Ascending aorta (tissue), 2 donors: ENCODE measurements around the gene CRACR2A. TPM values are rescaled to one million over a fixed set of nuclear protein-coding genes. Genes with fewer than 3 reads are reported as not detected.

Experiments
- DNase-seq, 2 donors: peaks; one replicate each; pipeline ENCODE4 v3.0.0-alpha.2; 2019; ENCODE audit warnings: low spot score in 2 of 2
- H3K27ac ChIP-seq, 2 donors: fragments of 200-600 bp; sonication (generic); one replicate each; pipeline ENCODE4 v1.5.1; 2016 to 2017; ENCODE audit warnings: mild to moderate bottlenecking in 1 of 2
- H3K27me3 ChIP-seq: fragments of 200-600 bp; sonication (generic); one replicate; pipeline ENCODE4 v1.5.1; 2017
- H3K36me3 ChIP-seq, 2 donors: fragments of 200-600 bp; sonication (generic); one replicate each; pipeline ENCODE4 v1.5.1; 2016
- H3K4me1 ChIP-seq, 2 donors: fragments of 200-600 bp; sonication (generic); one replicate each; pipeline ENCODE4 v1.5.1; 2016 to 2017; ENCODE audit warnings: mild to moderate bottlenecking in 1 of 2
- H3K4me3 ChIP-seq, 2 donors: fragments of 200-600 bp; sonication (generic); one replicate each; pipeline ENCODE4 v1.5.1; 2016 to 2017; ENCODE audit warnings: mild to moderate bottlenecking in 1 of 2
- H3K9me3 ChIP-seq, 2 donors: fragments of 200-600 bp; sonication (generic); one replicate each; pipeline ENCODE4 v1.5.1; 2016
- intact Hi-C: fragments of 100-400 bp; cut with DNase I; formaldehyde crosslinking; loops from one replicate; pipeline ENCODE4 v1.15.1; 2023
- total RNA-seq: library from RNA; depleted of rRNA; stranded (reverse); fragments of >200 nt; gene quantifications from one replicate; pipeline ENCODE4 v1.1.0, GENCODE V29; 2016
- TF ChIP-seq, protein P1 (sequence below), 3 experiments: fragments of 200-600 bp in 2 of 3; fragments of 450-650 bp in 1 of 3; sonication (generic) in 2 of 3; IDR thresholded peaks; one replicate each; pipeline ENCODE4 v1.5.1; 2016 to 2019; ENCODE audit warnings: antibody characterized with exemption in 3 of 3, mild to moderate bottlenecking in 1 of 3, moderate library complexity in 1 of 3

Gene CRACR2A
- total RNA-seq, 1 donor from 2014 or later: 0.53 TPM

- Histone ChIP-seq H3K27ac (no peak overlapping the region), H3K27me3 (no peaks in the 10 kb centered on the region), H3K9me3 (no peaks in the 10 kb centered on the region), H3K4me1 (no peaks in the 10 kb centered on the region), H3K4me3 (no peak overlapping the region), H3K36me3 (no peaks in the 10 kb centered on the region)
- DNase-seq: no peak
- intact Hi-C loops: no loop called here
- TF ChIP-seq, protein P1, sequence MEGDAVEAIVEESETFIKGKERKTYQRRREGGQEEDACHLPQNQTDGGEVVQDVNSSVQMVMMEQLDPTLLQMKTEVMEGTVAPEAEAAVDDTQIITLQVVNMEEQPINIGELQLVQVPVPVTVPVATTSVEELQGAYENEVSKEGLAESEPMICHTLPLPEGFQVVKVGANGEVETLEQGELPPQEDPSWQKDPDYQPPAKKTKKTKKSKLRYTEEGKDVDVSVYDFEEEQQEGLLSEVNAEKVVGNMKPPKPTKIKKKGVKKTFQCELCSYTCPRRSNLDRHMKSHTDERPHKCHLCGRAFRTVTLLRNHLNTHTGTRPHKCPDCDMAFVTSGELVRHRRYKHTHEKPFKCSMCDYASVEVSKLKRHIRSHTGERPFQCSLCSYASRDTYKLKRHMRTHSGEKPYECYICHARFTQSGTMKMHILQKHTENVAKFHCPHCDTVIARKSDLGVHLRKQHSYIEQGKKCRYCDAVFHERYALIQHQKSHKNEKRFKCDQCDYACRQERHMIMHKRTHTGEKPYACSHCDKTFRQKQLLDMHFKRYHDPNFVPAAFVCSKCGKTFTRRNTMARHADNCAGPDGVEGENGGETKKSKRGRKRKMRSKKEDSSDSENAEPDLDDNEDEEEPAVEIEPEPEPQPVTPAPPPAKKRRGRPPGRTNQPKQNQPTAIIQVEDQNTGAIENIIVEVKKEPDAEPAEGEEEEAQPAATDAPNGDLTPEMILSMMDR (IDR thresholded peaks at IDR 0.05): no peak
Measured at GRCh38 chr12:3698218-3698974, 54.5 kb downstream of the CRACR2A start.

GRCh38 chr12:3697311-3697870, 55.5 kb downstream of the CRACR2A start:
- TF ChIP-seq, protein P1 (IDR thresholded peaks at IDR 0.05): no peak
- no peak overlapping the region for H3K4me3 ChIP-seq
- H3K4me1 ChIP-seq: no peaks in the 10 kb centered on the region
- H3K9me3 ChIP-seq: no peaks in the 10 kb centered on the region
- H3K36me3 ChIP-seq: no peaks in the 10 kb centered on the region
- H3K27ac ChIP-seq: no peak overlapping the region
- no peaks in the 10 kb centered on the region for H3K27me3 ChIP-seq
- DNase-seq: no peak
- intact Hi-C loops: no loop called here

GRCh38 chr12:3694673-3695072, 58.2 kb downstream of the CRACR2A start:
- Histone ChIP-seq H3K4me1 (no peaks in the 10 kb centered on the region), H3K9me3 (peaks cover 0 to 6% of the 10 kb centered on the region in 2 donors), H3K27me3 (no peaks in the 10 kb centered on the region), H3K27ac (no peak overlapping the region), H3K4me3 (no peak overlapping the region), H3K36me3 (no peaks in the 10 kb centered on the region)
- TF ChIP-seq, protein P1 (IDR thresholded peaks at IDR 0.05): no peak
- no peak for DNase-seq
- intact Hi-C loops: no loop called here

DNA sequence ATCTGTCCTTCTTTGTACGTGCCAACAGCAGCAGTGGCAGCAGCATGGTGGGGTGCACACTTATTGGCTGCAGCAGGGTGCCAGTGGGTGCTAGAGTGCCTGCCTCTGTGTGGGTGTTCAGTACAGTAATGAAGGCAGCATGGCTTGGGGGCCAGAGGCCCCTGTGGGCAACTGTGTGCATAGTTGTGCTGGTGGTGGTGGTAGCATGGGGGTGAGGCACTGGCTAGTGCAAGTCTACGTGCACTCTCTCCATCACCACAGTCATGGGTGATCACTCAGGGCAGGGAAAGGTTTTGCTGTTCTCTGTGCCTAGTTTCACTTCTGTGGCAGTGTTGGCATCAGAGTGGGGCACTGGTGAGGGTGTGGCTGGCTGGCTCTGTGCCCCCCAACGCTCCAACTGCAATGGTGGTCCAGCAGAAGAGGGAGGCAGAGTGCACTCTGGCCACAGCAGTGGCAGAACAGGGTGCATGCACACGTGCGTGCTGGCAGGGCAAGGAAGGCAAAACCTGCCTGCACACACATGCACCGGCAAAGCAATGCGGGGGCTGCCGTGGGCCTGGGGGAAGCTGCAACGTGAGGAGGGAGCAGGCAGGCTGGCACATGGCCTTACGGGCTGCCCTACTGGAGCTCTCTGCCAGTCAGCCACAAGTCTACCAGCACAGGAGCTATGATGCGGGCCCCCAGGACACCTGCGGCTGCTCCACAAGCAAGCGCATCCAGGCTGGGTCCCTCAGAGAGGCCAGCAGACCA, 60.1 kb downstream of the CRACR2A start:
- Histone ChIP-seq H3K9me3 (peaks cover 0 to 14% of the 10 kb centered on the region in 2 donors), H3K27me3 (no peaks in the 10 kb centered on the region), H3K4me1 (no peaks in the 10 kb centered on the region), H3K4me3 (no peak overlapping the region), H3K36me3 (no peaks in the 10 kb centered on the region), H3K27ac (no peak overlapping the region)
- intact Hi-C loops: no loop called here
- DNase-seq: no peak
- TF ChIP-seq, protein P1 (IDR thresholded peaks at IDR 0.05): no peak

DNA sequence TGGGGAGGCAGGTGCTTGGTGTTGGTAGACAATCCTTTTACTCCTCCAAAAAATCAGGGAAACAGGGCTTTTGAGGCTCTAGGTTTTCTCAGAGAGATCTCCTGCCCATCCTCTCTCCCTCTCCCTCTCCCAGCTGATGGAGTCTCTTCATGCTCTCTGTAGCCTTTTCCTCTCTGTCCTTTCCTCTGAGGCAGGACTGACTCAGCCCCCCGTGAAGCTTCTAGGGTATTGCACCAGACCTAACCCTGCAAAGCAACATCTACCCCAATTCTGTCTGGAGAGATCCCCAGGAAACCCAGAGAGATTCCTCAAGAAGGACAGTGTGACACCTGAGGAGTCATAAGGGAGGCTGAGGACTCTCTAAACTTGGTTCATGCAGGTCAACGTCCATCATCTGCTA, 66.4 kb downstream of the CRACR2A start:
- Histone ChIP-seq H3K27me3 (no peaks in the 10 kb centered on the region), H3K27ac (no peak overlapping the region), H3K4me3 (no peak overlapping the region), H3K36me3 (no peaks in the 10 kb centered on the region), H3K9me3 (peaks cover 0 to 14% of the 10 kb centered on the region in 2 donors), H3K4me1 (no peaks in the 10 kb centered on the region)
- no peak for DNase-seq
- intact Hi-C loops: no loop called here
- TF ChIP-seq, protein P1 (IDR thresholded peaks at IDR 0.05): no peak
